HepG2 (cell line): Measurements from ENCODE around the gene RNASE8. TPM values are rescaled to one million over a fixed set of nuclear protein-coding genes. Genes with fewer than 3 reads are reported as not detected.

Experiments
- TCF7 ChIP-seq: sonication (generic); IDR thresholded peaks from 2 replicates; pipeline ENCODE4 v1.6.1; 2016; ENCODE audit warnings: antibody characterized with exemption, low read depth
- TRIM22 ChIP-seq: fragments of 450-650 bp; IDR thresholded peaks from 2 replicates; pipeline ENCODE4 v1.6.1; 2017
- ZBTB40 ChIP-seq, 2 experiments: fragments of 450-650 bp in 1 of 2; sonication (generic) in 1 of 2; formaldehyde crosslinking in 1 of 2; IDR thresholded peaks; 2 replicates each; pipeline versions ENCODE4 v1.6.1 to v1.8.0; 2016 to 2022; ENCODE audit warnings: antibody characterized with exemption in 1 of 2, mild to moderate bottlenecking in 1 of 2, missing genetic modification reagents in 1 of 2
- ZKSCAN8 ChIP-seq: IDR thresholded peaks from 2 replicates; pipeline ENCODE4 v1.6.1; 2016; ENCODE audit warnings: borderline replicate concordance, missing genetic modification reagents, missing compliant biosample characterization
- ZNF407 ChIP-seq: sonication (generic); formaldehyde crosslinking; IDR thresholded peaks from one replicate; pipeline ENCODE4 v1.5.1; 2020; ENCODE audit warnings: mild to moderate bottlenecking, missing genetic modification reagents; ENCODE audit errors: not compliant biosample characterization
- ZNF614 ChIP-seq: IDR thresholded peaks from 2 replicates; pipeline ENCODE4 v1.6.1; 2018; ENCODE audit warnings: missing biosample characterization, missing genetic modification reagents, inconsistent platforms, borderline replicate concordance
- ZNF7 ChIP-seq: IDR thresholded peaks from 2 replicates; pipeline ENCODE4 v1.6.1; 2016; ENCODE audit warnings: missing biosample characterization, missing genetic modification reagents
- ZSCAN21 ChIP-seq: sonication (generic); formaldehyde crosslinking; IDR thresholded peaks from 2 replicates; pipeline ENCODE4 v1.8.0; 2022; ENCODE audit warnings: mild to moderate bottlenecking, missing genetic modification reagents, moderate library complexity, borderline replicate concordance
- polyA plus RNA-seq, 8 experiments: library from polyadenylated mRNA; depleted of rRNA in 3 of 8; stranded (reverse) in 7 of 8; unstranded in 1 of 8; fragments of >200 nt; fragmentation: Illumina TruSeq in 4 of 8; extraction: Trizol in 4 of 8; gene quantifications; 2 replicates each; pipeline versions ENCODE4 v1.2.1 to v1.2.3, GENCODE V29; 2011 to 2016; ENCODE audit warnings: low read depth in 4 of 8, missing spikeins in 1 of 8, mixed read lengths in 1 of 8; ENCODE audit not compliant: insufficient read depth in 1 of 8
- total RNA-seq, 5 experiments: library from RNA; depleted of rRNA; stranded (reverse); fragments of >200 nt; fragmentation: Illumina TruSeq; extraction: Trizol; gene quantifications; 2 replicates each; pipeline ENCODE4 v1.2.3, GENCODE V29; 2016; ENCODE audit warnings: low read depth in 1 of 5

The RNASE8 gene
- total and polyA plus RNA-seq, 2 of the 13 experiments (the other 11 are each of a cell fraction or from before 2014, with no cell fraction given): not detected

- TF ChIP-seq ZNF407 (no peak), ZNF614 (CRISPR knock-in tag) (peak; percentile 90; the same call in 1 of the 2 replicates), ZKSCAN8 (peak; percentile 86), ZBTB40 (IDR thresholded peaks at IDR 0.05) (no peak), ZBTB40 (CRISPR knock-in tag; IDR thresholded peaks at IDR 0.05) (no peak; the same call in 1 of the 2 replicates), ZSCAN21 (no peak), TCF7 (peak; percentile 68), ZNF7 (CRISPR knock-in tag) (no peak), TRIM22 (no peak)
Observed at GRCh38 chr14:21055432-21056117, 2.0 kb upstream of the RNASE8 start (continued).
